Epithelial cell of proximal tubule (primary cell): ENCODE data around the gene GDAP1L1. TPM values are rescaled to one million over a fixed set of nuclear protein-coding genes. Genes with fewer than 3 reads are reported as not detected.
"Not testable (repeated sequence)": the region's sequence is repeated elsewhere in the genome, so short reads cannot be mapped to it uniquely, and the experiment has no call there.

Source experiments
- DNase-seq: peaks from one replicate; pipeline ENCODE4 v3.0.0-alpha.2; 2011; ENCODE audit warnings: low read depth
- H3K4me3 ChIP-seq: 2 replicates; pipeline ENCODE4 v1.5.1; 2011; ENCODE audit warnings: low read depth, mild to moderate bottlenecking, low read length
- CTCF ChIP-seq: conservative IDR thresholded peaks from 2 replicates; pipeline ENCODE4 v1.5.1; 2012; ENCODE audit warnings: low read depth, mild to moderate bottlenecking, low read length
- total RNA-seq: library from RNA; depleted of rRNA; stranded (reverse); fragments of >200 nt; gene quantifications from 2 replicates; pipeline ENCODE4 v1.2.3, GENCODE V29; 2015

GDAP1L1 gene
- total RNA-seq, 1 donor from 2014 or later = not detected

GRCh38 chr20:44235702-44236101 is 11.4 kb upstream of the GDAP1L1 start:
- no peak for TF ChIP-seq CTCF
- no peak overlapping the region for H3K4me3 ChIP-seq
- DNase-seq = no peak

GRCh38 chr20:44236840-44237239 is 10.3 kb upstream of the GDAP1L1 start:
- H3K4me3 ChIP-seq, DNase-seq: not testable (repeated sequence)

GRCh38 chr20:44241796-44242195 is 5.3 kb upstream of the GDAP1L1 start:
- no peak overlapping the region for H3K4me3 ChIP-seq
- TF ChIP-seq CTCF = no peak
- no peak for DNase-seq

GRCh38 chr20:44245977-44246376 is 1.1 kb upstream of the GDAP1L1 start:
- TF ChIP-seq CTCF = no peak
- no peak for DNase-seq
- H3K4me3 ChIP-seq = no peak overlapping the region

DNA sequence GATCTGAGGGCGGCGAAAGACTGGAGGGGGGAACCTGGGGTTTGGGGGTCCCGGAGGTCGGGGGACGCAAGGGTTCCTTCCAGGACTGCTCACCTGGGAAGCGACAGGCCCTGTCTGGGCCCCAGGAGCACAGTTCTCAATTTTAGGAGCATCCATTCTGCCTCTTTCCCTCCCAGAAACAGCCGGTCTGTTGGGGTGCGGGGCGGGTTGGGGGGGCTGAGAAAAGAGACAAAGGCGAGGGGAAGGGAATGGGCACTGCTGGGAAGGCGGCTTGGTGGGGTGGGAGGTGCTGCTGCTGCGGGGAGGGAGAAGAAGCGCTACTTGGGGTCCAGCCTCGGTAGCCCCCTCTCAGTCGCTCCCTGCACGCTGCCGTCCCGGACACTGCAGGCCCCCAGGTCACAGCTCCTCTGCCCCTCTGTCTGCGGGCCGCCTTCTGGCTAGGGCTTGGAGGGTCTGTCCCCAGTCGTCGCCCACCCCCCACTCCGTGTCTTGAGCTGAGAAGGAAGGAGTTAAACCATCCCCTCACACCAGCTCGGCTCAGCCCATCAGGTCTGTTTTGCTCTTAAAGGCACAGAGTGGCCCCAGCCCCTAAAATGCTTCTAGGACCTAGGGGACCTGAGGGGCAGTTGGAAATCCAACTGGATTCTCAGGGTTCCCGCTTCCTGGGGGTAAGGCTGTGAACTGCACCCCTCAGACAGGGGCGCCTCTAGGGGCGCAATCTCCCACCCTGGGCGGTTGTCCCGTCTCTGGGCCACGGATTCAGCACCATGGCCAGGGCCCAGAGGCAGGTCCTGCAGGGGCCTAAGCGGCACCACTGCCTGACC is 690 bp downstream of the GDAP1L1 start:
- peak; percentile 43 for TF ChIP-seq CTCF
- no peak for DNase-seq
- H3K4me3 ChIP-seq = no peak overlapping the region

DNA sequence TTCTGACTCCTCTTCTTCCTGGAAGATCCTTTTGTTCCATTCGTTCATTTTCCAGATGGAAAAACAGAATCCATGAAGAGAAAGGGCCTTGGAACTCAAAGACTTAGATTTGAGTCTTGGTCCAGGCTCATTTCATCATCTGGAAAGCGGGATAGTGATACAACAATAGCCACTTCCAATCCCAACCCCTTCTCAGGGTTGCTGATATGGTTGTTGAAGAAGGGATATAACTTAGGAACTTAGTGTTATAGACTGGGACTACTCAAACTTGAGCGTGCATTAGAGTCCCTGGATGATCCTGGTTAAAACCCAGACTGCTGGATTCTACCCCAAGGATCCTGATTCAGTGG is 1.3 kb downstream of the GDAP1L1 start:
- DNase-seq = no peak
- no peak for TF ChIP-seq CTCF
- H3K4me3 ChIP-seq = no peak overlapping the region

GRCh38 chr20:44251284-44251683 is 4.2 kb downstream of the GDAP1L1 start:
- DNase-seq = no peak
- TF ChIP-seq CTCF = no peak

More at GRCh38 chr20:44251284-44251683, 4.2 kb downstream of the GDAP1L1 start:
- H3K4me3 ChIP-seq = no peak overlapping the region
